Activated T-cell treated with anti-CD3 and anti-CD28 coated beads for 4 hours (primary cell): ENCODE data around the gene DCBLD2.

Experiments used
- DNase-seq: peaks from one replicate; pipeline ENCODE4 v3.0.0-alpha.2; 2020

Gene DCBLD2, protein sequence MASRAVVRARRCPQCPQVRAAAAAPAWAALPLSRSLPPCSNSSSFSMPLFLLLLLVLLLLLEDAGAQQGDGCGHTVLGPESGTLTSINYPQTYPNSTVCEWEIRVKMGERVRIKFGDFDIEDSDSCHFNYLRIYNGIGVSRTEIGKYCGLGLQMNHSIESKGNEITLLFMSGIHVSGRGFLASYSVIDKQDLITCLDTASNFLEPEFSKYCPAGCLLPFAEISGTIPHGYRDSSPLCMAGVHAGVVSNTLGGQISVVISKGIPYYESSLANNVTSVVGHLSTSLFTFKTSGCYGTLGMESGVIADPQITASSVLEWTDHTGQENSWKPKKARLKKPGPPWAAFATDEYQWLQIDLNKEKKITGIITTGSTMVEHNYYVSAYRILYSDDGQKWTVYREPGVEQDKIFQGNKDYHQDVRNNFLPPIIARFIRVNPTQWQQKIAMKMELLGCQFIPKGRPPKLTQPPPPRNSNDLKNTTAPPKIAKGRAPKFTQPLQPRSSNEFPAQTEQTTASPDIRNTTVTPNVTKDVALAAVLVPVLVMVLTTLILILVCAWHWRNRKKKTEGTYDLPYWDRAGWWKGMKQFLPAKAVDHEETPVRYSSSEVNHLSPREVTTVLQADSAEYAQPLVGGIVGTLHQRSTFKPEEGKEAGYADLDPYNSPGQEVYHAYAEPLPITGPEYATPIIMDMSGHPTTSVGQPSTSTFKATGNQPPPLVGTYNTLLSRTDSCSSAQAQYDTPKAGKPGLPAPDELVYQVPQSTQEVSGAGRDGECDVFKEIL

GRCh38 chr3:98901392-98902350 lies at the start of gene DCBLD2:
Gene DCBLD2, minus strand, starts transcription at chr3:98901695. Its CDS starts 369 bp downstream, at chr3:98901326.
- peak; percentile 82 for DNase-seq

GRCh38 chr3:98945666-98946065 lies 44.2 kb upstream of the DCBLD2 start:
- DNase-seq: no peak

DNA sequence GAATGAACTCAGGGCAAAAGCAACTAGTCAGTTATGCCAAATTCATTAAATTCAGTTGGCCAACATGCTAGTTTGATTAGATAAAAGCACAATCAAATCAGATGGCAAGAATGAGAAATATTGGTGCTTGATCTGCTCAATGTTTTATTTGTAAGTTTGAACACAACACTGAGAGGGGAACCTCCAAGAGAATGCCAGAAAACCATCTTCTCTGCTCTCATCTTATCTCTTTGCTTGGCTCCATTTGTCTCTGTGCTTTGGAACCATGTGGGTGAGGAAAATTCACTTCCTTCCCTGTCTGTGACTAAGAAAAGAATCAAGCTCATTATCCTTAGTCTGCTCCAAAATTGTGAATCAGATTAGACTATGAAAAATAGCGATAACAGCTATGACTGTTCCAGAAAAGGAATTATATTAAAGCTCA lies 43.6 kb upstream of the DCBLD2 start:
- DNase-seq: no peak

DNA sequence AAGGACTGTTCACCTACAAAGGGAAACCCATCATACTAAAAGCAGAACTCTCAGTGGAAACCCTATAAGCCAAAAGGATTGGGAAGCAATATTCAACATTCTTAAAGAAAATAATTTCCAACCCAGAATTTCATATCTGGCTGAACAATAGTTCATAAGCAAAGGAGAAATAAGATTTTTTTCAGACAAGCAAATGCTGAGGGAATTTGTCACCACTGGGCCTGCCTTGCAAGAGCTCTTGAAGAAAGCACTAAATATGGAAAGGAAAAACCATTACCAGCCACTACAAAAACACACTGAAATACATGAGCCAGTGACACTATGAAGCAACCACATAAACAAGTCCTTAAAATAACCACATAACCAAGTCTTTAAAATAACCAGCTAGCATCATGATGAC lies 28.9 kb upstream of the DCBLD2 start:
- DNase-seq: no peak

- DNase-seq: no peak
Observed at GRCh38 chr3:98921957-98922356, 20.5 kb upstream of the DCBLD2 start.

DNA sequence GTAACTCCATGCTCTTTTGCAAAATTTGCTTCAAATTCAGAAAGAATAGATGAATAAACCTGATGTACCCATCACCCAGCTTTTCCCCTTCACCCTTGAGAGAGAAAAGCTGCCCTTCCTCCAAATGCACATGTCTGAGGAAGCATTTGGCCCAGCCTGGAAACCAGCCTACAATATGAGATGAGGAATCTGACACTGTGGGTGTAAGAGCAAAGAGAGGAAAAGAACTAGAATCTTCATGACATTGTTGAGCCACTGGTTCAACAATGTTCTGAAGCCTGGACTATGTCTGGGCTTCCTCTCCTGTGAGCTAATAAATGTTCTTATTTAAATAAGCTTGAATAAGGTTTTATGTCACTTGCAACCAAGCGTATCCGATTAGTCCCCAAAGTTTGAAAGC lies 18.7 kb upstream of the DCBLD2 start:
- DNase-seq: no peak

DNA sequence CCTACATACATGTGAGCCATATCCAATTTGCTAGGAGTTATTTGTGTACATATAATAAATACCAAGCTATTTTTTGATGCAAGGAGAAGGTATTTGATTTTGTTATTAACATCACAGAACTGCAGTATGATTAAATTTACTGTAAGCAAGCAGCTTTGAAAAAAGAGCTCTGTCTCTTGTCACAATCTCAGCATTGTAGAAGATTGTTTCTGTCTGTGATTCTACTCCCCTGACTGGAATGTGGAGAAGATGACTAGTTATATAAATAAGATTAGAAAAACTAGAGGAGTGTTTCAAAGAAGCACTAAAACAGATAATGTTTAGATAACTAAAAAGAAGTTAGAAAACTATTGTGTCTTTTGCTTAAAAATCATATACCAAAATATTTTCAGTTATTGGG lies 17.1 kb upstream of the DCBLD2 start:
- DNase-seq: no peak

DNA sequence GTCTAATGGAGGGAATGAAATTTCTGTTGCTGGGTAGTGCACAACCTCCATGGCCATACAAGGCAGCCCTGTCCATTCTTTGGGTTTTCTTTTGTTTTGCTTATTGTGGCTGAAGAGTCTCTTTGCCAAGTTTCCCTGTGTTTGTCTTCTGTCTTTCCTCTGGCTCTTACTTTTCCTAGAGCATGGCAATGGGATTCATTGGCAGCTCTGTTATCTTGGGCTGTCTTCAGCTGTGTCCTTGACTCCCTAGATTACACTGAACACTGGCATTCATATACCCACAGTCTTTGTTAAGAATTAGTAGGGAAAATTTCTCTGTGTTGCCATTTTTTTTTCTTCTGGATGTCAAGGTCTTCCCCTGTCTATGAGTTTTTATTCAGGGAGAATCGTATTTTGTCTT lies 16.1 kb upstream of the DCBLD2 start:
- no peak for DNase-seq

DNA sequence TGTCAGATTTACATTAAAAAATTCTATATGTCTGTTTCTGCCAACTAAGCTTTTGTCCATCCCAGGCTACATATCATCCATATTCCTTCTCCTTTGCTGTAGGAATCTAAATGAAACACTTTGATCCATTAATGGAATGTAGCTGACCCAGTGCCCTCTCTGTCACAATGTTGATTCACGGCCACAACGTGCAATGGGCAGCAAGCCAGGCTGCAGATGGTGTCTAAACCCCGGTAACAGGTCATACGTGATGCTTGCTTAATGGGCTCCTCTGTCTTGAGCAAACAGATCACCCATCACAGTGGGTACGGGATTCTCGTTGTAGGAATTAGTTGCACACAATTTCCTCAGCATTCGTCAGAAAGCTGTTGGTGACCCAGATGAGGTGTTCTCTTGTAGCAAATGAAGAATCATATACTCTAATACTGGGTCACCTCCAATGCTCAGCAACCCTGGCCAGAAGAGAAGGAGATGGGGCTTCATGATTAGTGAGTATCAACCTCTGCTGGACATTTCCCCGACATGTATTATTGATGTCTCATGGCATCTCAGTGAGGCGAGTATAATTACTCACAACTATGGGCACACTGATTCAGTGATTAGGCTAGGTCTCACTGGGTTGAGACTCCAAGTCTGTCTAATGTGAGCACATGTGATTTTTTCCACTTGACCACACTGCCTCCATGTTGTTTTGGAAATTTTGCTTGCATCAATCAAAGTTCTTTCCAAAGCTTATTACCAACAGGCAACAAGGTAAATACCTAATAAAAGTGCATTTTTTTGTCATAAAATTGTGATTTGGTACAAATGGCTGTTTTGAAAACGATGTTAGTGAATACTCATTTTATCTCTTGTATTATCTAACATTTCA lies 12.9 kb upstream of the DCBLD2 start:
- no peak for DNase-seq

- DNase-seq: no peak
Observed at GRCh38 chr3:98912448-98912847, 11.0 kb upstream of the DCBLD2 start.

DNA sequence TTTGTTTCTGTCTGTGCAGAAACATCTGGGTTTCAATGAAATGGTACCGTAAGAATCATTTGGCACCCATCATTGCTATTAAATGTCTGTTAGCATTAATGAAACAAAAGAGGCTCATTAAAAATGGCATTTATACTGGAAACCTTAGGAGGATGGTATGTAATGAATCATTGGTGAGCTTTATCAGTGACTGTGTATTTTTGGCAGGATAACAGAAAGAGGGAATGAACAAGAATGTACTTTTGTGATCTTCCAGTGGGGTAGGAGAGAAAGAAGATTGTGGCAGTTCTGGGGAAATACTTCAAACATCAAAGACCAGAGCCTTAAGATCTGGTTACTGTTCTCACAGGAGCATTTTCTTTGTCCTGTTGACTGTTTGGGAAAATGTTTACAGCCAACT lies 4.7 kb upstream of the DCBLD2 start:
- DNase-seq: no peak

DNA sequence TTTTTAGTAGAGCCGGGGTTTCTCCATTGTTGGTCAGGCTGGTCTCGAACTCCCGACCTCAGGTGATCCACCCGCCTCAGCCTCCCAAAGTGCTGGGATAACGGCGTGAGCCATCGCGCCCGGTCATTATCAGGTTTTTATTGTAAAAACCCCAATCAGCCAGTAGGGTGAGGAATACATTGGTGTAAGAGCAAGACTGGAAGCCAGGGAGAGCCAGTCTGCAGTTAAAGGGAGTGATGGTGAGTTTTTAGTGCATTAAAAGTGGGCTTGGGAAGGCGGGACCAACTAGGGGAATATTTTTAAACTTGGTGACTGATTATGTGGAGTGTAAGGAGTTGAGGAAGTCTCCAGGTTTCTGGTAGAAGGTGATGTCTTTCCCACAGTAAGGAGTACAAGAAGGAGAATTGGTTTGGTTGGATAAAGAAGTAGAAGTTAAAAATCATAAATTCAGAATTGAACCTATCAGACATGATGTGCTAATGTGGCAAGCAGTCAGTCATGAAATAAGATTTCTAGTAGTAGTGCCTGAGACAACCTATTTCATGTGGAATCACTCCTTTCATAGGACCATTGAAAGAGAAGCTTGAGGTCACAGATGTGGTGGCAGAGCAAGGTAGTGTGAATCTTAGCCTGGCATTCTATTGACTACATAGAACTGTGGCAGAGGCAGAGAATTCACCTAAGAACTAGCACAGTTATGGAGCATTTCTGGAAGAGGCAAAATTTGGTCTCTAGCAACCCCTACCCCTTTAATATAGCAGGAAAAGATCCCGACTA lies 2.4 kb upstream of the DCBLD2 start:
- DNase-seq: no peak

DNA sequence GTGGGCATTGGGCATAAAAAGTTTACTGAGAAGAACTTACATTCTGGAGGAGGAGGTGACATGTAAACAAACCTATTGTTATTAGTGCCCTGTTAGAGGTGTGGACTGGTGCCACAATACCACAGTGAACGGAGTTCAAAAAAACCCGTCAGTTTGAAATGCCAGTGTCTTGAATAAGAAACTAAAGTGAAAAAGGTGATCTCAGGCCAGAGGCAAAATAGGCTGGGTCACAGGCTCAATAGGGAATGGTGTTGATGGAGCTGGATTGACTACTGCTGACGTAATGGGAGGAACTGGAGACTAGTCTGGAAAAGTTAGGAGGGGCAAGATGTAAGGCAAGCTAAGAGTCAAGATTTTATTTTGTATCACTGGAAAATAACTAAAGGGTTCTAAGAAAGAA lies 1.6 kb upstream of the DCBLD2 start:
- DNase-seq: no peak

DNA sequence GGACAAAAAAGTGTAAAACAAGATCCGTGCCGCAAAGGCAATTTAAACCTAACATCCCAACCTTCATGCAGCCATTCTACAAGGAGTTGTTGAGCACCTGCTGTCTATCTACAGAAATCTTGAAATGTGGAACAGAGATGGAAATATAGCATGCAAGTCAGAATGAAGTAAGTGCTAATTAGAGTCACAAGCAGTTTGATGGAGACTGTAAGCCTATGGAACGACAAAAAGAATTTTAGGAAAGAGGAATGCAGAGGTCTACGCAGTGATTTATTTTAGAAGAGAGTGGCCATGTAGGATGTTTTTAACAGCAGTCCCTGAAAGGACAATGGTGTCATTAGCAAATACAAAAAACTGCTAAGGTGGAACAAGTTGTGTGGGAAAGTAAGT lies 851 bp upstream of the DCBLD2 start:
- no peak for DNase-seq

DNA sequence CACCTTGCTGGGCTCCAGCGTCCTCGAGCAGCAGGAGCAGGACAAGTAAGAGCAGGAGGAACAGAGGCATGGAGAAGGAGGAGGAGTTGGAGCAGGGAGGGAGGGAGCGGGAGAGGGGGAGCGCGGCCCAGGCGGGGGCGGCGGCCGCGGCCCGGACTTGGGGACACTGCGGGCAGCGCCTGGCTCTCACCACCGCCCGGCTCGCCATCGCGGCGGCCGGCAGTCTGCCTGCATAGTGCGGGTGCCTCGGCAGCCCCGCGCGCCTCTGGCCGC lies 440 bp downstream of the DCBLD2 start:
- peak; percentile 3 for DNase-seq

- no peak for DNase-seq
Observed at GRCh38 chr3:98900265-98901118, 1.0 kb downstream of the DCBLD2 start.

DNA sequence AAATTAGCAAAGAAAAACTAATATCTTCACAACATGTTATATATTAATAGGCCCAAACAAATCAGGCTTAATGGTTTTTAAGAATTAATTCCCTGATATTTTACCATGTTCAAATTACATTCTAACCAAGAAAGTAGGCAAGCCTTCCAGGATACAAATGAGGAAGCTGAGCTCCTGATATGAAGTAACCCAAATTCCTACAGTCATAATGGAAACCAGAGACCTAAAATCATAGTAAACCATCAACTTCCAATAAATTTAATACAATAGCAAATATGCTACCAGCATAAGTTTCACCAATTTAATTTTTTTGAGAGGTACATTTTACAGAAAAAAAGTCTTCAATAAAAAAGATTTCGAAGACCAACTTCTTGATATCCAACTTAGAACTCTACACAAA lies 3.8 kb downstream of the DCBLD2 start:
- DNase-seq: no peak

GRCh38 chr3:98894791-98895576 lies 6.5 kb downstream of the DCBLD2 start:
- no peak for DNase-seq

- DNase-seq: no peak
Observed at GRCh38 chr3:98893740-98894139, 7.8 kb downstream of the DCBLD2 start.

GRCh38 chr3:98892263-98892662 lies 9.2 kb downstream of the DCBLD2 start:
- no peak for DNase-seq
